GM19467 (cell line): ENCODE measurements around the gene SVOP.
"Not testable (repeated sequence)": the region's sequence is repeated elsewhere in the genome, so short reads cannot be mapped to it uniquely, and the experiment has no call there.

Experiments used
- ATAC-seq: cut with Tn5 transposase; IDR thresholded peaks from one replicate; pipeline ENCODE4 v1.9.1; 2021; ENCODE audit warnings: mild to moderate bottlenecking, moderate library complexity; ENCODE audit not compliant: unreplicated experiment

The SVOP gene, protein sequence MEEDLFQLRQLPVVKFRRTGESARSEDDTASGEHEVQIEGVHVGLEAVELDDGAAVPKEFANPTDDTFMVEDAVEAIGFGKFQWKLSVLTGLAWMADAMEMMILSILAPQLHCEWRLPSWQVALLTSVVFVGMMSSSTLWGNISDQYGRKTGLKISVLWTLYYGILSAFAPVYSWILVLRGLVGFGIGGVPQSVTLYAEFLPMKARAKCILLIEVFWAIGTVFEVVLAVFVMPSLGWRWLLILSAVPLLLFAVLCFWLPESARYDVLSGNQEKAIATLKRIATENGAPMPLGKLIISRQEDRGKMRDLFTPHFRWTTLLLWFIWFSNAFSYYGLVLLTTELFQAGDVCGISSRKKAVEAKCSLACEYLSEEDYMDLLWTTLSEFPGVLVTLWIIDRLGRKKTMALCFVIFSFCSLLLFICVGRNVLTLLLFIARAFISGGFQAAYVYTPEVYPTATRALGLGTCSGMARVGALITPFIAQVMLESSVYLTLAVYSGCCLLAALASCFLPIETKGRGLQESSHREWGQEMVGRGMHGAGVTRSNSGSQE

DNA sequence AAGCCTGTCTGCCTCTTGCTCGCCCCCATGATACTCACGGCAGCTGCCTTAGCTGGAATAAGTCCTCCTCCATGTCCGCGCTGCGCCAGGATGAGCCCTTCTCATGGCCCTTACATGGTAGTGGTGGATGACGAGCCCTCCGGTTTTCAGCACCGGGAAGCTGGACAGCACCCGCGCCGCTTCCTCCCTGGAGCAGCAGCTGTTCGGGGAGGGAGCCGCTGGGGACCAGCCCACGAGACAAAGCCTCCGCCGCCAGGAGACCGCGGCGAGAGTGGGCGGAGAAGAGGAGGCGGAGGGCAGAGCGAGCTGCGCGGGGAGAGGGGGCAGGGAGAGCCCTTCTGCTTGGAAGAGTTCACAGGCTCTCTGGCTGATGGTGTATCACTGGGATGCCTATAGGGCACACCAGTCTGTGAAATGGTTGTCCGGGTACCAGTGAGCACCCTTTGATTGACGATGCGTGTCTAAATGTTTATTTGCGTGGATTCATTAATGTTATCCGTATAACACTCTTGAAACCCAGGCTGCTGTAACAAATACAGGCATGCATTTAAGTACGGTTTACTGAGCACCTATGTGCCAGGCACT lies at the start of gene SVOP:
SVOP (minus strand) TSS at position 273 of the 585 bp plus-strand sequence; CDS start at position 73, 200 bp downstream.
- no peak for ATAC-seq

DNA sequence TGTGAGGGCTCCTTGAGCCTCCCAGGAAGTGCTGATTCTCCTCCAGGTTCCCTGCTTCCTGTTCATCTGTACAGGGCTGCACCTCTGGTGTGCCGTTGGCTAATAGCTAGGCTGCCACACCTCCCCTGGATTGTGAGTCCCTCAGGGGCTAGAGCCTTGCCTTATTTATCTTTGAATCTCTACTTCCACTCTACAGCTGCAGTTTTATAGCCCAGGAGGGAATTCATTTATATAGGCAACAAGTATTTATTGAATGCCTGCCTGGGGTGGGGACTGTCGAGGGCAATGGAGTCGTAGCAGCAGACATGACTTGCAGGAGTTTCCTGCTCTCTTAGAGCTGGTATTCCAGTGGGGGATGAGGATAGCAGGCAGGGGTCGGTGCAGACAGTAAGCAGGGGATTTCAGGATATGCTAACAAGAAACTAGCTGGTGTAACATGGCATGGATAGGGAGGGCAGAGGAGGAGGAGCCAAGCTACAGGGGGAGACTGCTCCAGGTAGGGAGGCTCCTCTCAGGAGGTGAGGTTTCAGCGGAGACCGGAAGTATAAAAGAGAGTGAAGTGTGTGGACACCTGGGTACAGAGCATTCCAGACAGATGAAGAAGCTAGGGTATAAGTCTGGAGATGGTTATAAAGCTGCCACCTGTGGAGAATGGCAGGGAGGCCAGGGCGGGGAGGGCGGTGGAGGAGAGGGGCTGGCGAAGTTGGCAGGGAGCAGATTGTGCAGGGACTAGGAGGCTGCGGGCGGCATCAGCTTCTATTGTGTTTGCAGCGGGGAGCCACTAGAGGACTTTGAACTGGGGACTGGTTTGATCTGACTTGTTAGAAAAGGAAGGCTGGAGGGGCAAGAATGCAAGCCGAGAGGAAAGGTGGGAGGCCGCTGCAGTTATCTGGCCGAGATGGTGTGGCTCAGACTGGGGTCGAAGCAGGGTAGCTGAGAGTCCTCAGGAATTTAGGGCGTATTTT lies 48.7 kb upstream of the SVOP start:
- ATAC-seq: no peak

DNA sequence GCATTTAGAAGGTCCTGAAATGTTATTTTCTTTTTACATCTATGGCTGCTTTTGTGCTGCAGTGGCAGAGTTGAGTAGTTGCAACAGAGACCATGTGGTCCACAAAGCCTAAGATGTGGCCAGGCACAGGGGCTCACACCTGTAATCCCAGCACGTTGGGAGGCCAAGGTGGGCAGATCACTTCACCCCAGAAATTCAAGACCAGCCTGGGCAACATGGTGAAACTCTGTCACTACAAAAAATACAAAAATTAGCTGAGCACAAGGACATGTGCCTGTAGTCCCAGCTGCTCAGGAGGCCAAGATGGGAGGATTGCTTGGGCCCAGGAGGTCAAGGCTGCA lies 45.0 kb upstream of the SVOP start:
- ATAC-seq: no peak

DNA sequence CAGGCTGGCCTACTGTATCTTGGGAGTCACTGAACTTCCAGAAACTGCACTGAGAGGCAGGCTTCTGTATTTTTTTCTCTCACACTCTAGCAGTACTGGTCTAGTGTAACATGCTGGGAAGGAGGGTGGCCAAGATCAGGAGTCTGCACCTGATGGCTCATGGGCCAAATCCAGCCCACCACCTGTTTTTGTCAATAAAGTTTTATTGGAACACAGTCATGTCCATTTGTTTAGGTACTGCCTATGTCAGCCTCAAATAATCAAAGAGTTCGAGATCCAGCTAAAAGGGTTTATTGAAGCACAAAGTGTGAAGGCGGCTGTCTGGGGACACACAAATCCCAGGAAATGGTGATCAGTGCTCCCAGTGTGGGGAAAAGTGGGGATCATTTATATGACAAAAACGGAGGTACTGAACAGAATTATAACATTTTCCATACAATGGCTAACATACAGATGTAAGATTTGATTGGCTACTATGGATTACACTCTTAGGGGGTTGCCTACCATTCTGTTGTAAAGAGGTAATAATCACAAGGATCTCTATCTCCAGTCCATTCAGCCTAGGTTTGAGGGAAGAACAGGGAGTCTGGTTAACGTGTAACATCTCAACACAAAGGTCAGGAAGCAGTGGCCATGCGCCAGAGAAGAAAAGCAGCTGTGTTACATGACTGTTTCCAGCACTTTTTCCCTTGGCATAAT lies 44.4 kb upstream of the SVOP start:
- no peak for ATAC-seq

DNA sequence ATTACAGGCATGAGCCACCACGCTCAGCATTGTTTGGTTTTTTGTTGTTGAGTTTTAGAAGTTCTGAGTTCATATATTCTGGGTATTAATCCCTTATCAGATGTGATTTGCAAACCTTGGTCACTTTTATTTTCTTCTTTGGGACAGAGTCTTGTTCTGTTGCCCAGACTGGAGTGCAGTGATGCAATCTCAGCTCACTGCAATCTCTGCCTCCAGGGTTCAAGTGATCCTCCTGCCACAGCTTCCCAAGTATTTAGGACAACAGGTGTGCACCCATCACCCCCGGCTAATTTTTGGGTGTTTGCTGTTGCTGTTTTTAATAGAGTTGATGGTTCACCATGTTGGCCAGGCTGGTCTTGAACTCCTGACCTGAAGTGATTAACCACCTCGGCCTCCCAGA lies 43.3 kb upstream of the SVOP start:
- no peak for ATAC-seq

DNA sequence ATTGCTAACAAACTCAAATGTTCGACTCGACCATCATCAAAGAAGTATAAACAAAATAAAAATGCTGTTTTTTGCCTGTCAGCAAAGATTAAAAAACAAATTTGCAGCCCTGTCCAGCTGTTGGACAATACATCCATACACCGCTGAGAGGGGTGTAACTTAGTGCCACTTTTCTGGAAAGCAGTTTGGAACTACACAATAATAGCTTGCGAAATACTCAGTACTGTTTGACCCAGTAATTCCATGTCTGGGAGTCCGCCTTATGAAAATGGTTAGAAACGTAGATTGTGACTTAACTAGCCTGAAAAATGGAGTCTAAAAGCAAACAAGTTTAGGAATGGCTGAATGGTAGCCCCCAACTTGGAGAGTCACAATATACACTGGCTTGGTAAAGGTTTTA lies 37.9 kb upstream of the SVOP start:
- no peak for ATAC-seq

DNA sequence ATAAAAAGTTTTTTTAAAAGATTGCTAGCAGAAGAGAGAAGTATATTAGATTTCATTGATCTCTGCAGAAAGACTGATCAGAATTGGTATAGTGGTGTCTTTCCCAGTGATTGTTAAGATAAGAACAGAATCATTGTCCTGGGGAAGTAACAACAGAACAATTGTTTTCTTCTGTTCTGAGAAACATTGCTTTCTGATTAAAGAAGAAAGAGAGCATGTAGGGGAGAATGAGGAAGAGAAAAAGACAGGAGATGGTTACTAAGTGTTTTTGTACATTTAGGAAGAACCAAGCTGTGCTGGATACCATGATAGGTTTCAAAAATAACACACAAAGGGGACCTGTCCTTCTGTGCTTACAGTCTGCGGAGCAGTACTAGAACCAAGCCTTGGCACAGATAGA lies 36.5 kb upstream of the SVOP start:
- no peak for ATAC-seq

DNA sequence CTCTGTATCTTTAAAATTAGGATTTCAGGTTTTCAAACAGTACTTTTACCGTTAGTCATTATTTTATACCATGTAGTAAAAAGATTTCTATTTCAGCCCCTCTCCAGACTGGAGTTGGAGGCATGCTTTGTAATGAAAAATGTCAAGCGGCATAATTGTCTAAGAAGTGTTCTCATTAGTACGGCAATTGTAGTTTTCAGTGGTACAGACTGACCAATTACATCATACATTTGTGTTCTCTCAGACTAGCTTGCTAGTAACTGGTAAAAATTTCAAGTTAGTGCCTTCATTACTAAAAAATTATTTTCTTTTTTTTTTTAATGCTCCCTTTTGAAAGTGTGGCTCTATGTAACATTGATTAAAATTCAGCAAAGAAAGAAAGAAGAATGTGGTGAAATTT lies 36.0 kb upstream of the SVOP start:
- ATAC-seq: no peak

DNA sequence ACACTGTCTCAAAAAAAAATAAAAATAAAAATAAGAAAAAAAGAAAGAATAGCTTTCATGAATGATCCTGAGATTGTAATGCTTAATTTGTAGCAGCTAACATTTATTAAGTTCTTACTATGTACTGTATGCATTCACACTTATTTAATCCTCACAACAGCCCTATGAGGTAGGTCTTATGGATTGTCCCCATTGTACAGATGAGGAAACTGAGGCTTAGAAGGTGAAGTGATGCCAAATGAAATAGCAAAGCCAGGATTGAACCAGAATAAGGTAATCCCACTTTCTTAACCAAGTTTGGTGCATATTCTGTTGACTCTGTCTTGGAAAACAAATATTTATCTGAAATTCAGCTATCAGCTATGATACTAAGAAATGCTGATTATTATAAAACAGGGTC lies 33.7 kb upstream of the SVOP start:
- no peak for ATAC-seq

DNA sequence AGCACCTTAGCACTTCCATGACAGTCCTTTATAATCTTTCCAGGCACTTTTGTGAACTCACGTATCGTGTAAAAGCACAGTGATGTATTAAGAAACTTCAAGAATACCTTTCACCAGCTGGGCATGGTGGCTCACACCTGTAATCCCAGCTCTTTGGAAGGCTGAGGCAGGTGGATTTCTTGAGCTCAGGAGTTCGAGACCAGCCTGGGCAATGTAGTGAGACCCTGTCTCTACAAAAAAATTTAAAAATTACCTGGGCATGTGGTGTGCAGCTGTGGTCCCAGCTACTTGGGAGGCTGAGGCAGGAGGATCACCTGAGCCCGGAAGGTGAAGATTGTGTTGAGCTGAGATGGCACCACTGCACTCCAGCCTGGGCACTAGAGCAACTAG lies 33.3 kb upstream of the SVOP start:
- ATAC-seq: peak; percentile 1

DNA sequence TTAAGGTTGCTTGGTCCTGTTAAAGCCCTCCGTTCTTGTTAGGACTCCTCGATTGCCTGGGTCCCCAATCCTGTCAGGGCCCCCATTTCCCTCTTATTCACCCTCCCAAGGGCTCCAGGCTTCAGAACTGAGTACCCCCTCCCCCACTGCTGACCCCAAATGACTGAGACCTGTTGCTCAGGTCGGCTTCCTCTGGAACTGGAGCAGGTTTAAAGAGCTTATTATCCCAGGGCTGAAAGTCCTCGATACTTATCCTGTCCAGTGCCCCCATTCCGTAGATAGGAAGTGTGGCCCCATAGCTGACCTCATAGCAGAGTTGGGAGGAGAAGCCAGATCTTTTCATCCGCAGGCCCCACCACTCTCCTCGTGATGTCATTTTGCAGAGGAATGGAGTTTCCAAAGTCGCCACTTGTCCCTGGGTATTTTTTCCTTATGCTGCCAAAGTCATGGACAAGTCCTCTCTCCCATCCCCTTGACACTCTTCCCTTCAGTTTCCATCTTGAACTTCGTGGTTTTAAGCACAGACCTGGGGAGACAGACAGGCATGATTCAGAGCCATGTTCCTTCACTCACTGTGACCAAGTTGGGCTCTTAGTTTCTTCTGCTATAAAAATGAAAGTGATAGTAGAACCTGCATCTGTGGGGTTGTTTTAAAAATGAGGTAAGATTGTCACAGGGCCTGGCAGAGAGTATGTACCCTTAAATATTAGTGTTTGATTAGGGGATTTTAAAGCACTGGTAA lies 32.7 kb upstream of the SVOP start:
- ATAC-seq: peak; percentile 46

DNA sequence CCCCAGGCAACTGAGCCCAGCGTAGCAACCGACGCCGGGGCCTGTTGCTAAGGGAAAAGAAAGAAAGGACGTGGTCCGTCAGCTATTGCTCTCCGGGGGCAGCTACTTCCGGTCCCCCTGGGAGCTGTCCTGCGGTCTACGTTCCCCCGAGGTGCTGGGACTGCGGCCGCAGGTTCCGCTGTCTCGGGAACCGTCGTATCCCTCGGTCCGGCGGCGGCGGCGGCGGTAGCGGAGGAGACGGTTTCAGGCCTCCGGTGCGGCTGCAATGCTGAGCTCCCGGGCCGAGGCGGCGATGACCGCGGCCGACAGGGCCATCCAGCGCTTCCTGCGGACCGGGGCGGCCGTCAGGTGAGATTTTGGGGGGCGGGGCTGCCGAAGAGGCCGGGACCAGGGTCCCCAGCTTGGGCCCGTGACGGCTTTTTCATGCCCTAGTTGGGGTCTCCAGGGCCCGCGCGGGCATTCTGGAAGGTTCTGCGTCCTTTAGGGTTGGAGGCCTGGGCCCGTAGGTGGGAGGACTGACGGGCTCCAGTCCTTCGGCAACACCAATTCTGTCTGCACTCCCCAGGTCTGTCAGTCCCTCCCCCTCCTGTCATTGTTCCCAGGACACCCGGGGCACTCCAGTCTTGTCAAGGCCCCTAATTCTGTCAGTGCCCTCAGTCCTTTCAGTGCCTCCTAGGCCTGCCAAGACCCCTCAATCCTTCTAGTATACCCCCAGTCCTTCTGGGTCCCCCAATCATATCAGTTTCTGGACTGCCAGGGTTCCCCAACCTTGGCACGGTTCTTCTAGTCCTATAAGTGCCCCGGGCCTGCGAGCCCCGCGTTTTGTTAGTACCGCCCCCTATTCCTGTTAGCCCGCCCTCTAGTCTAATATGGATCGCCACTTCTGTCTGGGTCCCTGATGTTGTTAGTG lies 31.8 kb upstream of the SVOP start, which contains the start of gene USP30:
USP30 (plus strand) TSS at position 163 of the 910 bp plus-strand sequence; CDS start at position 266, 103 bp downstream.
- peak; percentile 54 for ATAC-seq

DNA sequence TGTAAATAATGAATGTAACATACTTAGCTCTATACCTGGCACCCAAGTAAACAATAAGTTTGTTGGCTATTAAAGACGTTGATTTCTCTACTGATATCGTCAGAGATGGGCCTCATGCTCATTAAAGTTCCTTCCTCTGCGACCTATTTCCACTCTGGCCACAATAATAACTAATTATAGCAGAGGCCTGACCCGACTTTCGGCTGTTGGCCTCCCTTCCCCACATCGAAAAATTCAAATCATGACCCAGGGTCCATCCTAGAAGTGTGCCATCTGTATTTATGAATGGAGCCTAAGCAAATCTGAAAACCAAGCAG lies 31.2 kb upstream of the SVOP start:
- no peak for ATAC-seq

DNA sequence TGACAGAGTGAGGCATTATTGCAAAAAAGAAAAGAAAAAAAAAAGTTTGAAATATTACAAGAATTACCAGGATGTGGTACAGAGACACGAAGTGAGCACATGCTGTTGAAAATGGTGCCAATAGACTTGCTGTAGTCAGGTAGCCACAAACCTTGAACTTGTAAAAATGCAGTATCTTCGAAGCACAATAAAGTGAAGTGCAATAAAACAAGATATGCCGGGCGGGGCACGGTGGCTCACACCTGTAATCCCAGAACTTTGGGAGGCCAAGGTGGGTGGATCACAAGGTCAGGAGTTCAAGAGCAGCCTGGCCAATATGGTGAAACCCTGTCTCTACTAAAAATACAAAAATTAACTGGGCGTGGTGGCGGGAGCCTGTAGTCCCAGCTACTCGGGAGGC lies 28.9 kb upstream of the SVOP start:
- not testable (repeated sequence) for ATAC-seq

DNA sequence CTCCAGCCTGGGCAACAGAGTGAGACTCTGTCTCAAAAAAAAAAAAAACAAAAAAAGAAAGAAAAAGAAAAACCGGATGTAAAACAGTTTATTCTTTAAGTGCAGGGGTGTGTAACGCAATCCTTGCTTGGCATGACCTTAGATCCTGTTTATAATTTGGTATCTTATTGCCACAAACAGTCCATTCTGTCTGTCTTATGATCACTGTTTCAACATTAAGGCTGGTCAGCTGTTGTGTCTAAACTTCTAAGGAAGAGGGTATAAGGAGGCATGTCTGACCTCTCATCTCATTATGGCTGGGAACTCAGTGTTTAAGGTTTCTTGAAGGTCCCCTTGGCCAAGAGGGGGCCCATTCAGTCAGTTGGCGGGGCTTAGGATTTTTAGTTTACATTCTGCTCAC lies 27.8 kb upstream of the SVOP start:
- not testable (repeated sequence) for ATAC-seq

DNA sequence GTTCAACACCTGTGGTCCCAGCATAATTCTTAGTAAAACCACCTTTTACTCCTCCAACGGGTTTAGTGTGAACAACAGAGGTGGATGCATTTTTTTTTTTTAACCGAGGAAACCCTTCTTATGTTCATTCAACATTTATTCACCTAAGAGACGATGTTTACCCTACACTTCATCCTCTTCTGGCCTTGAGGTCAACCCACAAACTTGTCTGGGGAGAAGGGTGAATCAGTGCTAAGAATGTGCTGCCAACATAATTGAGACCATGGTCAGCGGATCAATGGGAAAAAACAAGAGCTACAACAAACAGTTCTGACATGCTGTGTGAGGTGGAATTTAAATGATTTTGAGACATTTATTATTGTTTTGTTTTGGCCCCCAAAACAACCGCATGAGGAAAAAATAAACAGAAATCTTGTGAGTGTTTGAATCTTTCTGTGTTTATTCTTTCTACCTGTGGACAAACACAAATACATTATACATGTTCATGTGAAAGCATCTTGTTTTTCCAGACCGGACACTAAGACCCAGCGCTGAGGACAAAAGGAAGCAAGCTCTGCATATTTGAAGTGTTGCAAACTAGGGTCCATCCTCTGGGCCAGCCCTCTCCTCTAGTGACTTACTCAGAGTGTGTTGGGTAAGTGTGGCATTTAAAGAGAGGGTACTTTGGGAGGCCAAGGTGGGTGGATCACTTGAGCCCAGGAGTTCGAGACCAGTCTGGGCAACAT lies 26.4 kb upstream of the SVOP start:
- no peak for ATAC-seq

DNA sequence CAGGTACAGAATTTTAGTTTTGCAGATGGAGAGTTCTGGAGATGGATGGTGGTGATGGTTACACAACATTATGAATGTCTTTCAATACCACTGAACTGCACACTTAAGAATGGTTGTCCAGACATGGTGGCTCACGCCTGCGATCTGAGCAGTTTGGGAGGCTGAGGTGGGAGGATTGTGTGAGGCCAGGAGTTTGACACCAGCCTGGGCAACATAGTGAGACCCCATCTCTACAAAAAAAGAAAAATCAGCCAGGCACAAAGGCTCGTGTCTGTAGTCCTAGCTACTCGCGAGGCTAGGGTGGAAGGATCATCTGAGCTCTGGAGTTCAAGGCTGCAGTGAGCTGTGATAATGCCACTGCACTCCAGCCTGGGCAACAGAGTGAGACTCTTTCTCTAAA lies 23.4 kb upstream of the SVOP start:
- ATAC-seq: no peak

DNA sequence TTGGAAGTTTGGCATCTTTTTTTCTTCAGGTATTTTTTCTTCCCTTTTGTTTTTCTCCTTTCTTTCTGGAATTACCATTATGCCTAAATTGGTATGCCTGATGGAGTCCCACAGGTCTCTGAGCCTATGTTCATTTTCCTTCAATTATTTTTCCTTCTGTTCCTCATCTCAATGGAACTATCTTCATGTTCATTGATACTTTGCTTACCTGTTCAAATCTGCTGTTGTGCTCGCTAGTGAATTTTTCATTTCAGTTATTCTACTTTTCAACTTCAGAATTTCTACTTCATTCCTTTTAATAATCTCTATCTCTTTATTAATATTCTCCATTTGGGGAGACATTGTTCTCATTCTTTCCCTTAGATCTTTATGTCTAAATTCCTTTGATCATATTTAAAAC lies 16.1 kb upstream of the SVOP start:
- ATAC-seq: no peak
